ENCODE data around the gene MSMP. TPM values are rescaled to one million over a fixed set of nuclear protein-coding genes. Genes with fewer than 3 reads are reported as not detected.

The MSMP gene
- total RNA-seq, 2 experiments from 2014 or later: not detected

GRCh38 chr9:35749515-35750255, 4.4 kb downstream of the MSMP start:
- peaks cover 41% of the 10 kb centered on the region for H3K4me1 Mint-ChIP-seq
- DNase-seq: peak; percentile 76

DNA sequence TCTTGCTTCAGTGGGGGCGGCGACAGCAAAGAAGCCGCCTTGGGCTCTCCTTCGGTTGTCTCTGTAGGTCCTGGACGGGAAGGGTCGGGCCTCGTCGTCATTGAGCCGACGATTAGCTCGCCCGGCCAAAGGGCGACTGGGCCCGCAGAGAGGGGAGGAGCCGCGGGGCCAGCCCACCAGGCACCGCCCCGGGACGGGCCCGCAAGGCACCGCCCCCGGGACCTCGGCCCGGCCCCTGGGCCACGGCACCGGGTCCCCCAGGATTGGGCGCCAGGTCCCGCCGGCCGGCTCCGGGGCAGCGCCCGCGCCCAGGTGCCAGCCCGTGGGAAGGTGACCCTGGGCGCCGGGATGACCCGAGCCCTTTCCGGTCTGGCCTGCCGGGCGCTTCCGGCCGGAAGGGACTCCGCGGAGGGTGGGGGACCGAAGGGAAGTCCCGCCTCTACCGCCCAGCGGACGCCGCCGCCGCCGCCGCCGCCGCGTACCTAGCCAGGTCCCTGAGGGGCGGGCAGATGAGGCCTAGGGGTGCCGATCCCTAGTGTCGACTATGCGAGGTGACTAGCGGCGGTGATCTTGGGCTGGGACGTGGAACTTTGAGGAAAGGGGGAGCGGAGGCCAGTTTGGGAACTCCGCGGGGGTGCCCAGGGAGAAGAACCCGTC, 5.1 kb downstream of the MSMP start, which contains the start of the genes GBA2 and RGP1:
Gene GBA2, minus strand, starts transcription at position 371 of the 657 bp plus-strand sequence. CDS start 524 bp downstream, outside the sequence.
Gene RGP1, plus strand, starts transcription at position 430 of the 657 bp plus-strand sequence. CDS start 469 bp downstream, outside the sequence.
- peaks cover 26% of the 10 kb centered on the region for H3K36me3 Mint-ChIP-seq
- peak within 1 kb of the TSS; percentile 86 for H3K27ac Mint-ChIP-seq
- DNase-seq (peak; percentile 83), ATAC-seq (peak; percentile 83)
- no peaks in the 10 kb centered on the region for H3K9me3 Mint-ChIP-seq (ENCODE audit: low read depth)
- H3K4me1 Mint-ChIP-seq: peaks cover 41% of the 10 kb centered on the region
- CTCF ChIA-PET: interaction anchor here (0.9 to 7.2 kb wide), 21 partner anchors 8 to 178 kb away, joined by 3 to 150 read pairs (median 7); partner anchors contain the start of genes CCDC107, CREB3, HINT2 and RMRP
- H3K27me3 Mint-ChIP-seq: no peaks in the 10 kb centered on the region
- H3K4me3 Mint-ChIP-seq: peak within 1 kb of the TSS; percentile 88

More at GRCh38 chr9:35749515-35750255, 4.4 kb downstream of the MSMP start:
- Mint-ChIP-seq H3K27me3 (no peaks in the 10 kb centered on the region), H3K4me3 (peak overlapping the region; percentile 88), H3K27ac (peak overlapping the region; percentile 86), H3K9me3 (ENCODE audit: low read depth) (no peaks in the 10 kb centered on the region), H3K36me3 (peaks cover 23% of the 10 kb centered on the region)
- peak; percentile 61 for ATAC-seq
- CTCF ChIA-PET: interaction anchor here (0.7 to 7.2 kb wide), 16 partner anchors 9 to 154 kb away, joined by 3 to 150 read pairs (median 5); partner anchors contain the start of genes CCDC107, CREB3, RMRP and SPAG8

DNA sequence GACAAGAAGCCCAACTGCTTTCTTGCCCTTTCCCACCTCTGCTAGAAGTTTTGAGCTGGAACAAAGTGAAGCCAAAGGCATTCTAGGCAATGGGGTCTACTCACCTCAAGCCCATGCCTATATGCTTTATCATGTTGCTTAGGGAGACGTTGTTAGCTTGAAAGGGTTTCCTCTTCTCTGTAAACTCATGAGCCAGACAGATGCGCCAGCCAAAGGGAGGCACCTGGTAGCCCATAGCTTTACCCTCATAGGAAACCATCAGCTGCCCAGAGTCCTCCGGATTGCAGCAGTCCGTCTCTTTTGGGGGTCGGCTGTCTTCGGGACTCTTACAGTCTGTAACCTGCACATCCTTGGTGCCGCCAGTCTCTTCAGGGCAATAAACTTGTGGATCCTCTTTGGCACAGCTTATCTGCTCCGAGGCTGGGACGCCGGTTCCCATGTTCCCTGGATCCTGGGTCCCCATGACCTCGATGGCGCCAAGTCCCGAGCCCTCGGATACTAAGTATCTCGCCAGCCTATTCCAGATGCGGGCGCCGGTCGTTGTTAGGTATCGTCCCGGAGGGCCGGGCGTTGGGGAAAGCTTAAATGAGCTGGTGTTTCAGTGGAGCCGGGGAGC, 5.7 kb downstream of the MSMP start:
- peaks cover 44% of the 10 kb centered on the region for H3K4me1 Mint-ChIP-seq
- DNase-seq: no peak
- H3K9me3 Mint-ChIP-seq (ENCODE audit: low read depth): no peaks in the 10 kb centered on the region
- peaks cover 29% of the 10 kb centered on the region for H3K36me3 Mint-ChIP-seq
- H3K27me3 Mint-ChIP-seq: no peaks in the 10 kb centered on the region
- peak overlapping the region; percentile 73 for H3K27ac Mint-ChIP-seq
- ATAC-seq: no peak
- peak overlapping the region; percentile 80 for H3K4me3 Mint-ChIP-seq
- CTCF ChIA-PET: interaction anchor here (0.9 to 7.2 kb wide), 18 partner anchors 8 to 178 kb away, joined by 3 to 150 read pairs (median 7); partner anchors contain the start of genes CREB3, HINT2, SPAG8 and TLN1

DNA sequence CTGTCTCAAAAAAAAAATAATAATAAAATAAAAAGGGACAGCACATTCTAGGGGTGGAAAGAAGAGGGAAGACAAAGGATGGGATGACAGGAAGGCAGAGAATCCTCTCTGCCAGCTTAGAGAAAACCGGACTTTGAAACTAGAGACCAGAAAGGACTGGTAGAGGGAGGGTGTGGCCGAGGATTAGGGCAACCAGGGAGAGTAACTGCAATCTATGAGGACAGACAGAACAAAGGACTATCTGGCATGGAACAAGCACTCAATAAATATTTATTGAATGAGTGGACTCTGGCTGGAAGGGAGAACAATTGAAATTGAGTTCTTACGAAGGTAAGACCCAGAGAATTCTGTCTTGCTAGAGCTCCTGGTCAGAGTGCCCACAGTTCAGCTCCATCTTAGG, 7.5 kb downstream of the MSMP start:
- ATAC-seq (no peak), DNase-seq (no peak)
- H3K9me3 Mint-ChIP-seq (ENCODE audit: low read depth): no peaks in the 10 kb centered on the region
- no peaks in the 10 kb centered on the region for H3K27me3 Mint-ChIP-seq
- CTCF ChIA-PET: interaction anchor here (1.3 to 7.2 kb wide), 6 partner anchors 9 to 136 kb away, joined by 3 to 150 read pairs (median 16); partner anchors contain the start of genes CREB3, MSMP and TLN1
- peaks cover 26% of the 10 kb centered on the region for H3K36me3 Mint-ChIP-seq
- H3K4me3 Mint-ChIP-seq: peak overlapping the region; percentile 80
- H3K4me1 Mint-ChIP-seq: peaks cover 59% of the 10 kb centered on the region
- no peak overlapping the region for H3K27ac Mint-ChIP-seq

- CTCF ChIA-PET: interaction anchor here (0.7 to 7.2 kb wide), 4 partner anchors 10 to 194 kb away, joined by 3 to 150 read pairs (median 20); partner anchors contain the start of genes CREB3, MSMP and TLN1
- no peaks in the 10 kb centered on the region for H3K27me3 Mint-ChIP-seq
- H3K27ac Mint-ChIP-seq: peak overlapping the region; percentile 1
- ATAC-seq (no peak), DNase-seq (no peak)
- H3K9me3 Mint-ChIP-seq (ENCODE audit: low read depth): no peaks in the 10 kb centered on the region
- peaks cover 20% of the 10 kb centered on the region for H3K36me3 Mint-ChIP-seq
- H3K4me1 Mint-ChIP-seq: peaks cover 56% of the 10 kb centered on the region
- H3K4me3 Mint-ChIP-seq: no peak overlapping the region
These were observed 8.5 kb downstream of the MSMP start for GRCh38 chr9:35745569-35745968.

DNA sequence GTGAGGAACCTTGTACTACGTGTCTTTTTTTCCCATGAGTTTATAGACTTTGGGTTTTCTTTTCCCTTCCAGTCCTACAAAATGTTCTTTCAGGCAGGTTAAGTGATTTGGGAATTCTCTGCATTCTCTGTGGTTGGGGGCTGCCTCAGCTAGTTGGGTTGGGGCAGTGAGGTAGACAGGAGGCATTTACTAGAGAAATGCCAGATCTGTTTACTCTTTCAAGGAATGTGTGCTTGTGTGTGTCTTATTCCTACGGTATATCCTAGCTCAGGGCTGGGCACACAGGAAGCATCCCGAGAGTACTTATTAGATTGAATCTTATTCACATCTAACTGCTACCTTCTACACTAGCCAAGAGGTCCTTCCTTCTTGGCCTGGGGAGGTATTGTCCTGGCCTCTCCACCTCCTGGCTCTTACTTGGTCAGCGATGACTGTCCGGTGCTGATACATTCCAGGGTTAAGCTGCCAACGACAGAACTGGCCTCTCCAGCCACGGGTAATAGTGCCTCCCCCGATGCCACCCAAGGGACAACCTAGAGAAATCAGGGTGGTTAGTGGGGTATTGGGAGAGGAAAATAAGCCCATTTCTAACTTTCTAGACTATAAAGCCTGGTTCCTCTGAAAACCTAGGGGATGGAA, 10.1 kb downstream of the MSMP start:
- Mint-ChIP-seq H3K36me3 (peaks cover 26% of the 10 kb centered on the region), H3K9me3 (ENCODE audit: low read depth) (no peaks in the 10 kb centered on the region), H3K27ac (no peak overlapping the region), H3K4me3 (no peak overlapping the region), H3K4me1 (peaks cover 48% of the 10 kb centered on the region), H3K27me3 (no peaks in the 10 kb centered on the region)
- DNase-seq: no peak
- ATAC-seq: no peak
- CTCF ChIA-PET: interaction anchor here (4.3 to 7.2 kb wide), 3 partner anchors 9 to 16 kb away, joined by 16 to 150 read pairs (median 37); partner anchors contain the start of genes CREB3, MSMP and TLN1

- H3K4me3 Mint-ChIP-seq: no peak overlapping the region
- no peaks in the 10 kb centered on the region for H3K27me3 Mint-ChIP-seq
- H3K9me3 Mint-ChIP-seq (ENCODE audit: low read depth): no peaks in the 10 kb centered on the region
- no peak for DNase-seq
- CTCF ChIA-PET: interaction anchor here (4.3 to 7.2 kb wide), 3 partner anchors 8 to 16 kb away, joined by 16 to 150 read pairs (median 37); partner anchors contain the start of genes CREB3, MSMP and TLN1
- peaks cover 48% of the 10 kb centered on the region for H3K4me1 Mint-ChIP-seq
- no peak for ATAC-seq
- H3K27ac Mint-ChIP-seq: no peak overlapping the region
- peaks cover 31% of the 10 kb centered on the region for H3K36me3 Mint-ChIP-seq
These were observed 10.6 kb downstream of the MSMP start for GRCh38 chr9:35743452-35743851.

DNA sequence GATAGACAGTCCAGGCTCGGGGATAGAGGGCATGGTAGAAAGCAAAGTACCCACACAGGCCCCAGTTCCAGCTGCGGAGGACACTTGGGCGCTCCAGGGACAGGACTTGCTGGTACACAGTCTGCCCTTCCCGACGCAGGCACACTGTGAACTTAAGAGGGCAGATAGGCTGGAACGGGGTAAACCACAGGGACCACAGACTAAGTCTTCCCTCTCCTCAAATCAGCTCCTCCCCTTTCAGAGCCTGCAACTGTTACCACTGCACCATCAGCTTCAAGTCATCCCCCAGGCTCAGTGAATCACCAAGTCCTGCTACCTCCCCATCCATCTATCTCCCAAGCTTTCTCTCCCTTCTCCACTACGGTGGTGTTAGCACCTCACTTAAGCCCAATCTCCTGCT, 12.3 kb downstream of the MSMP start:
- Mint-ChIP-seq H3K4me1 (peaks cover 33% of the 10 kb centered on the region), H3K9me3 (ENCODE audit: low read depth) (no peaks in the 10 kb centered on the region), H3K4me3 (no peak overlapping the region), H3K27me3 (no peaks in the 10 kb centered on the region), H3K27ac (peak overlapping the region; percentile 20), H3K36me3 (peaks cover 32% of the 10 kb centered on the region)
- DNase-seq: peak; percentile 58
- CTCF ChIA-PET: interaction anchor here (1.1 to 6.8 kb wide), 5 partner anchors 9 to 140 kb away, joined by 3 to 37 read pairs (median 6); partner anchors contain the start of genes CREB3, MSMP and TLN1
- ATAC-seq: peak; percentile 60

DNA sequence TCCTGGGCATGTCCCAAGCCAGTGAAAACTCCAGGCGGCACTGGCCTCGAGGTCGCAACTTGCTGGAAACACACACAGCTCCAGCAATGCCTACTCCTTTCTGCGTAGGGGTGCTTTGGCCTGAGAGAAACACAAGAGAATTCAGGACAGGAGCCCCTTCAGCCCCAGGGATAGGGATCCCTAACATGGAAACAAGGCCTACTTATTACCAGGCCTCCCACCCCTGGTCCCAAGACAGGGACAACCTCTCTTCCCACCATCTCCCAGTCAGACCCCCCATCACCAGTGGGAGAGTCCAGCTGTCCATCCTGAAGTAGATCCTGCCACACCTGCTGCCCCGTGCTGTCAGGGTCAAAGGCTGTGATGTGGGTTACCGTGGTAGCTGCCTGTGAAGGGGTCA, 13.8 kb downstream of the MSMP start:
- DNase-seq (no peak), ATAC-seq (no peak)
- CTCF ChIA-PET: interaction anchor here (1.3 to 11.1 kb wide), 5 partner anchors 7 to 142 kb away, joined by 4 to 150 read pairs (median 16); partner anchors contain the start of genes GBA2, MSMP and RGP1
- Mint-ChIP-seq H3K4me3 (no peak overlapping the region), H3K27me3 (no peaks in the 10 kb centered on the region), H3K36me3 (peaks cover 29% of the 10 kb centered on the region), H3K9me3 (ENCODE audit: low read depth) (no peaks in the 10 kb centered on the region), H3K27ac (no peak overlapping the region), H3K4me1 (peaks cover 24% of the 10 kb centered on the region)

DNA sequence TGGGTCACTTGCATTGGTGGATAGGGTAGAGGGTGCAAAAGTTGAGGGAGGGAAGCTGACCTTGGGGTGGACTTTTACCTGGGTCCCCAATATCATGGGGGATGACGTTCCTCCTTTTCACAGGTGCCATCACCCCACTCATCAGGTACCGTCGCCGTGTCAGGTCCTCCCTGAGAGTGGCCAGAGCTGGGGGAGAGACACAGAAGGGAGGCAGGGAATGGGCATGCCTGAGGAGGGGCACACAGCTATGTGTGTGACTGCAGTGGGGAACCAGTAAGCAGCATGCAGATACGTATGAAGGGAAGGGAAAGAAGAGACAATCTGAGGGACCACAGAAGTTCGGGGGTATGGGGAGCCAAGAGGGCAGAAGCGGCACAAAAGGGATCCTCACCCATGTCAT, 15.2 kb downstream of the MSMP start:
- Mint-ChIP-seq H3K4me3 (no peak overlapping the region), H3K9me3 (ENCODE audit: low read depth) (no peaks in the 10 kb centered on the region), H3K27ac (no peak overlapping the region), H3K27me3 (no peaks in the 10 kb centered on the region), H3K4me1 (peaks cover 28% of the 10 kb centered on the region), H3K36me3 (peaks cover 27% of the 10 kb centered on the region)
- DNase-seq (no peak), ATAC-seq (no peak)
- CTCF ChIA-PET: interaction anchor here (3.4 to 11.1 kb wide), 2 partner anchors 8 to 43 kb away, joined by 13 to 150 read pairs; partner anchors contain the start of genes GBA2 and RGP1

DNA sequence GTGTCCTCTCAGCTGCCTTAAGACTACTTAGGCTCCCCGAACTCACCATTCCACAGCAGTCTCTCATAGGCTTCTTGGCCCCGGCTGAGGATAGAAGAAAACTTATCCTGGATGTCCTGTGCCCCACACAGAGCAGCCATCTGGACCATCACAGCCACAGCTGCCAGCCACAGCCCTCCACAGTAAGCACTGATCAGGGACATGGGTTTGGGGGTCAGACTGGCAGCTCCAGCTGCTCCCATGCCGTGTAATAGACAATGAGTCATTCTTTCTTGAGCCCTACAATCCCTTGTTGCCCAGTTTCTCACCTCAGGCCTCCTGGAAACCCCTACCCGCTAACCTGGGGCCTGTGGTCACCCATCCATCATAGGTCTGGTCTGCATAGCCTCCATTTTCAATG, 15.9 kb downstream of the MSMP start:
- CTCF ChIA-PET: interaction anchor here (0.6 to 11.1 kb wide), 6 partner anchors 9 to 144 kb away, joined by 3 to 150 read pairs (median 6); partner anchors contain the start of genes GBA2 and RGP1
- no peaks in the 10 kb centered on the region for H3K27me3 Mint-ChIP-seq
- H3K4me1 Mint-ChIP-seq: peaks cover 31% of the 10 kb centered on the region
- DNase-seq (no peak), ATAC-seq (no peak)
- no peaks in the 10 kb centered on the region for H3K9me3 Mint-ChIP-seq (ENCODE audit: low read depth)
- H3K4me3 Mint-ChIP-seq: no peak overlapping the region
- peaks cover 21% of the 10 kb centered on the region for H3K36me3 Mint-ChIP-seq
- no peak overlapping the region for H3K27ac Mint-ChIP-seq

DNA sequence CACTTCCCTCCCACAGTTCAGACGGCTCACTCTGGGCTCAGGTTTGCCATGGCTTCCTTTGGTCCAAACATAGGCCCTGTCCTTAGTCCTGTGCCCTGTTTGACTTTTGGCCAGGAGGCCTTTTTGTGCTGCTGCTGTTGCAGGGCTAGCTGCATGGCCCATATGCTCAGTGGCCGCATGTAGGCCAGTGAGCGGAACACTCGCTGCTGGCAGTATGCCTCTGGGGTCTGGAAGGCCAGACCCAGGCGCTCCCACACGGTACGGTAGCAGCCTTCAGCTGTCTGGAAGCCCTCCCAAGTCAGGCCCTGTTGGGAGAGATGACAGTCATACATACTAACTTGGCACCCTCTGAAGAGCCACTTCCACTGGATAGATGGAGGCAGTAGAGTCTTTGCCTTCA, 16.9 kb downstream of the MSMP start:
- Mint-ChIP-seq H3K27me3 (no peaks in the 10 kb centered on the region), H3K9me3 (ENCODE audit: low read depth) (no peaks in the 10 kb centered on the region), H3K27ac (no peak overlapping the region), H3K4me3 (no peak overlapping the region), H3K36me3 (peaks cover 21% of the 10 kb centered on the region), H3K4me1 (peaks cover 26% of the 10 kb centered on the region)
- CTCF ChIA-PET: interaction anchor here (1.0 to 11.1 kb wide), 7 partner anchors 10 to 145 kb away, joined by 3 to 150 read pairs (median 7); partner anchors contain the start of genes GBA2 and RGP1
- DNase-seq (no peak), ATAC-seq (no peak)

Measured in activated CD8-positive, alpha-beta memory T cell treated with anti-CD3 and anti-CD28 coated beads, Interleukin-2, amount 10 ng/mL, durations not matched to agents 7 days and 5 days (primary cell).